ENCODE data around the gene FOXC2.
A peak's percentile ranks its signal among the peaks of the same experiment; 100 is the strongest.

Gene FOXC2

GRCh38 chr16:86598607-86599565, 32.3 kb downstream of the FOXC2 start:
- no peak for DNase-seq (ENCODE audit: low read depth)
- no peak overlapping the region for H3K4me3 ChIP-seq (ENCODE audit: low read length)
- no peak for TF ChIP-seq CTCF (conservative IDR thresholded peaks at IDR 0.05; ENCODE audit: low read depth, low read length)

DNA sequence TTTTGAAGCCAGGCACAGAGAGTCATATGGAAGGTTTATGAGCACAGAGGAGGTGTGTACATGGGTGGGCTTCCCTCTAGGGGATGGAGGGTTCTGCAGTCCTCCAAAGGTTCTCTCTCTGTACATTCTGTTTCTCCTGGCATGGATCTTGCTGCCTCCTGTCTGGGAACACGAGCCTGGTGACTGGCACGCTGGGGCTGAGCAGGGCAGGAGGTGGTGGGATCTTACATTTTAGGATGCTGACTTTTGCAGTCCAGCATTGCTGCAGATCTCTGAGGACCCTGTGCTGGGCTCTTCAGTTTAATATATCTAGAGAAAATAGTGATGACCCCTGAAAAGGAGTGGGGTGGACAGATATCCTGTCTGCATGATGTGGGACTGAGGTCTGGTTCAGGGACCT, 34.7 kb downstream of the FOXC2 start:
- no peak for DNase-seq (ENCODE audit: low read depth)
- TF ChIP-seq CTCF (conservative IDR thresholded peaks at IDR 0.05; ENCODE audit: low read depth, low read length): no peak
- H3K4me3 ChIP-seq (ENCODE audit: low read length): no peak overlapping the region

- no peak for TF ChIP-seq CTCF (conservative IDR thresholded peaks at IDR 0.05; ENCODE audit: low read depth, low read length)
- no peak overlapping the region for H3K4me3 ChIP-seq (ENCODE audit: low read length)
- DNase-seq (ENCODE audit: low read depth): no peak
These were observed 35.9 kb downstream of the FOXC2 start for GRCh38 chr16:86602521-86602920.

DNA sequence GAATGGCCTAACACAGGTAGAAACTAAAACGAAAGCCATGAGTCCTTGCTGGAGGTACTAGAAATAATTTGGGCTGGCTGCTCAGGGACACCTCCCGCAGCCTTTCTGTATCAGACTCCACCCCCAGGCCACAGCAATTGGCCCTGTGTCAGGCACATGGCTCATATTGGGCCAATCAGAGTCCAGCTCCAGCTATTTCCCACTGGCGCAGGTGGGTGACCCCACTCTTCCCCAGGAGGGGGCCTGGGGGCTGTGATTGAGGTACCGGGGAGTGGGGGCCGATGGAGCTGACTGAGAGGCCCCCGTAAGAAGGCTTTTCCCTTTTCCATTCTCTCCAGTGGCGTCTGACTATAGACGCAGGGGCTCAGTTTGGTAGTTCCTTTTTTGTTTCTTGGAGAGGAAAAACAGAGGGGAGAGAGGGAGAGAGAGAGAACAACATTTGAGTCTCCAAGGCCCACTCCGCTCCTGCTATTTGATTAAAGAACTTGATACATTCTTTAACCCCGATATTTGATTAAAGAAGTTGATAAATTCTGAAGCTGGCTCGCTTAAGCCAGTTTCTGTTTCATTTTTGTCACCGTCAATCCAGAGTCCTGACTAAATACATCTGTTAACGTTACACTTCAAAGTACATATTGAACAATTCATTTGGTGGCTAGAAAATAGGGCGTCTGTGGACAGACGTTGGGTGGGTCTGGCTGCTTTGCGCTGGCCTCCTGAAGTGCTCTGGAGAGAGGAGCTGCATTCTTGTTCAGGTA, 38.0 kb downstream of the FOXC2 start:
- no peak for TF ChIP-seq CTCF (conservative IDR thresholded peaks at IDR 0.05; ENCODE audit: low read depth, low read length)
- H3K4me3 ChIP-seq (ENCODE audit: low read length): no peak overlapping the region
- DNase-seq (ENCODE audit: low read depth): no peak

GRCh38 chr16:86605950-86606349, 39.3 kb downstream of the FOXC2 start:
- no peak overlapping the region for H3K4me3 ChIP-seq (ENCODE audit: low read length)
- no peak for TF ChIP-seq CTCF (conservative IDR thresholded peaks at IDR 0.05; ENCODE audit: low read depth, low read length)
- DNase-seq (ENCODE audit: low read depth): no peak

GRCh38 chr16:86608301-86608747, 41.7 kb downstream of the FOXC2 start:
- DNase-seq (ENCODE audit: low read depth): no peak
- H3K4me3 ChIP-seq (ENCODE audit: low read length): no peak overlapping the region
- TF ChIP-seq CTCF (conservative IDR thresholded peaks at IDR 0.05; ENCODE audit: low read depth, low read length): peak; percentile 26
